H9 (cell line): Measurements from ENCODE around the gene SPTBN5. TPM values are rescaled to one million over a fixed set of nuclear protein-coding genes. Genes with fewer than 3 reads are reported as not detected.

Experiments
- DNase-seq: peaks from one replicate; pipeline ENCODE4 v3.0.0-alpha.2; 2017
- H2AFZ ChIP-seq: one replicate; pipeline ENCODE4 v1.6.1; 2013; ENCODE audit warnings: mild to moderate bottlenecking, low read length, control low read depth, moderate library complexity
- H2AK5ac ChIP-seq: 2 replicates; pipeline ENCODE4 v1.6.1; 2013; ENCODE audit warnings: low read length, control low read depth, mixed read lengths; ENCODE audit not compliant: insufficient read length
- H2BK120ac ChIP-seq: one replicate; pipeline ENCODE4 v1.6.1; 2013; ENCODE audit warnings: low read depth, mild to moderate bottlenecking, low read length, control low read depth, inconsistent platforms; ENCODE audit not compliant: poor library complexity, severe bottlenecking
- H2BK12ac ChIP-seq: 2 replicates; pipeline ENCODE4 v1.6.1; 2013; ENCODE audit warnings: low read length, control low read depth, mixed read lengths, low read depth; ENCODE audit not compliant: insufficient read length
- H2BK15ac ChIP-seq: 2 replicates; pipeline ENCODE4 v1.6.1; 2013; ENCODE audit warnings: low read depth, low read length, control low read depth
- H2BK20ac ChIP-seq: one replicate; pipeline ENCODE4 v1.6.1; 2013; ENCODE audit warnings: low read depth, mild to moderate bottlenecking, low read length, control low read depth, inconsistent platforms; ENCODE audit not compliant: poor library complexity, severe bottlenecking
- H2BK5ac ChIP-seq: 2 replicates; pipeline ENCODE4 v1.6.1; 2013; ENCODE audit warnings: low read length, control low read depth, mixed read lengths; ENCODE audit not compliant: insufficient read length
- H3K14ac ChIP-seq: 2 replicates; pipeline ENCODE4 v1.6.1; 2013; ENCODE audit warnings: low read length, control low read depth; ENCODE audit not compliant: insufficient read depth
- H3K18ac ChIP-seq: 2 replicates; pipeline ENCODE4 v1.6.1; 2013; ENCODE audit warnings: low read depth, mild to moderate bottlenecking, mixed read lengths, low read length, control low read depth; ENCODE audit not compliant: insufficient read length
- H3K23ac ChIP-seq: 2 replicates; pipeline ENCODE4 v1.6.1; 2013; ENCODE audit warnings: low read length, control low read depth, mixed read lengths, low read depth; ENCODE audit not compliant: insufficient read length
- H3K23me2 ChIP-seq: 2 replicates; pipeline ENCODE4 v1.6.1; 2013; ENCODE audit warnings: low read depth, mild to moderate bottlenecking, mixed read lengths, low read length, control low read depth; ENCODE audit not compliant: insufficient read length, poor library complexity, severe bottlenecking
- H3K27ac ChIP-seq: 2 replicates; pipeline ENCODE4 v1.5.1; 2013; ENCODE audit warnings: low read length, control low read depth, mixed read lengths, low read depth; ENCODE audit not compliant: insufficient read length
- H3K27me3 ChIP-seq: 2 replicates; pipeline ENCODE4 v1.6.1; 2013; ENCODE audit warnings: low read length, control low read depth, inconsistent platforms; ENCODE audit not compliant: insufficient read depth
- H3K4ac ChIP-seq: 2 replicates; pipeline ENCODE4 v1.6.1; 2013; ENCODE audit warnings: low read depth, mild to moderate bottlenecking, control low read depth, inconsistent platforms, low read length, moderate library complexity
- H3K4me1 ChIP-seq: 2 replicates; pipeline ENCODE4 v1.6.1; 2013; ENCODE audit warnings: low read length, control low read depth, inconsistent platforms; ENCODE audit not compliant: insufficient read depth
- H3K4me2 ChIP-seq: 2 replicates; pipeline ENCODE4 v1.6.1; 2013; ENCODE audit warnings: low read length, control low read depth, mixed read lengths; ENCODE audit not compliant: insufficient read length, insufficient read depth
- H3K56ac ChIP-seq: 2 replicates; pipeline ENCODE4 v1.6.1; 2013; ENCODE audit warnings: low read depth, mild to moderate bottlenecking, mixed read lengths, low read length, control low read depth; ENCODE audit not compliant: insufficient read length
- H3K79me1 ChIP-seq: 2 replicates; pipeline ENCODE4 v1.6.1; 2013; ENCODE audit warnings: low read depth, mild to moderate bottlenecking, moderate library complexity, low read length, control low read depth, inconsistent platforms; ENCODE audit not compliant: insufficient read depth, poor library complexity, severe bottlenecking
- H3K79me2 ChIP-seq: 2 replicates; pipeline ENCODE4 v1.6.1; 2013; ENCODE audit warnings: low read length, control low read depth, inconsistent platforms; ENCODE audit not compliant: insufficient read depth
- H3K9ac ChIP-seq: 2 replicates; pipeline ENCODE4 v1.6.1; 2013; ENCODE audit warnings: low read length, control low read depth, mixed read lengths; ENCODE audit not compliant: insufficient read length; ENCODE audit errors: extremely low read depth
- H3K9me3 ChIP-seq: one replicate; pipeline ENCODE4 v1.6.1; 2013; ENCODE audit warnings: low read depth, low read length, inconsistent platforms; ENCODE audit not compliant: control insufficient read depth
- H3T11ph ChIP-seq: one replicate; pipeline ENCODE4 v1.6.1; 2013; ENCODE audit warnings: mild to moderate bottlenecking, low read length, control low read depth, inconsistent platforms
- H4K20me1 ChIP-seq: one replicate; pipeline ENCODE4 v1.6.1; 2013; ENCODE audit not compliant: control insufficient read depth, insufficient read length, insufficient read depth
- H4K5ac ChIP-seq: 2 replicates; pipeline ENCODE4 v1.6.1; 2013; ENCODE audit warnings: low read depth, mild to moderate bottlenecking, mixed read lengths, low read length, control low read depth; ENCODE audit not compliant: insufficient read length
- H4K8ac ChIP-seq: replicated peaks from 2 replicates; pipeline ENCODE4 v1.6.1; 2013; ENCODE audit warnings: low read length, control low read depth, mixed read lengths, low read depth; ENCODE audit not compliant: insufficient read length
- H4K91ac ChIP-seq: 2 replicates; pipeline ENCODE4 v1.6.1; 2013; ENCODE audit warnings: low read depth, mild to moderate bottlenecking, moderate library complexity, mixed read lengths, low read length, control low read depth; ENCODE audit not compliant: insufficient read length
- H3K27ac Mint-ChIP-seq, 3 experiments: 2 replicates in 2 of 3; 3 replicates in 1 of 3; pipeline ENCODE4 v1.8.0; 2020 to 2021; ENCODE audit warnings: mixed read lengths in 3 of 3, mild to moderate bottlenecking in 1 of 3, moderate library complexity in 1 of 3
- H3K27me3 Mint-ChIP-seq: 2 replicates; pipeline ENCODE4 v1.8.0; 2021; ENCODE audit warnings: low read depth, mild to moderate bottlenecking, moderate library complexity, mixed read lengths
- H3K36me3 Mint-ChIP-seq, 3 experiments: 2 replicates in 2 of 3; 3 replicates in 1 of 3; pipeline ENCODE4 v1.8.0; 2020 to 2021; ENCODE audit warnings: low read depth in 3 of 3, mixed read lengths in 3 of 3; ENCODE audit not compliant: insufficient read depth in 1 of 3
- H3K4me1 Mint-ChIP-seq, 2 experiments: 2 replicates each; pipeline ENCODE4 v1.8.0; 2020; ENCODE audit warnings: mixed read lengths in 2 of 2
- H3K4me3 Mint-ChIP-seq, 2 experiments: 2 replicates in 1 of 2; 3 replicates in 1 of 2; pipeline ENCODE4 v1.8.0; 2020 to 2021; ENCODE audit warnings: mild to moderate bottlenecking in 2 of 2, mixed read lengths in 2 of 2, moderate library complexity in 1 of 2
- H3K9me3 Mint-ChIP-seq, 2 experiments: 2 replicates in 1 of 2; 3 replicates in 1 of 2; pipeline ENCODE4 v1.8.0; 2020; ENCODE audit warnings: mild to moderate bottlenecking in 2 of 2, mixed read lengths in 2 of 2, moderate library complexity in 1 of 2
- CTCF ChIP-seq: fragments of 200-600 bp; sonication (generic); conservative IDR thresholded peaks from 3 replicates; pipeline ENCODE4 v1.8.0; 2021; ENCODE audit warnings: antibody characterized with exemption, mild to moderate bottlenecking
- WGBS: extraction: QIAGEN DNeasy Blood & Tissue Kit; methylation state at CpG from one replicate; pipeline ENCODE4 v1.1.7; 2013; ENCODE audit warnings: missing lambda C conversion rate, low lambda C conversion rate, mixed read lengths; ENCODE audit not compliant: insufficient read length; ENCODE audit errors: extremely low coverage; 5-methylcytosine and 5-hydroxymethylcytosine counted together
- total RNA-seq: library from RNA; stranded (reverse); gene quantifications from 2 replicates; pipeline ENCODE4 v1.2.1, GENCODE V29; 2021

SPTBN5 gene
- total RNA-seq, 1 experiment from 2014 or later: 0.90 TPM

GRCh38 chr15:41809121-41809520 is 84.7 kb downstream of the SPTBN5 start:
- no peak for TF ChIP-seq CTCF
- no peak overlapping the region for H4K8ac ChIP-seq
- no peaks in the 10 kb centered on the region for H3K27me3 ChIP-seq
- H3K4me1 Mint-ChIP-seq: peaks cover 5 to 16% of the 10 kb centered on the region in 2 experiments
- H3K4me3 Mint-ChIP-seq: no peak overlapping the region
- H4K5ac ChIP-seq: no peak overlapping the region
- H3K4me1 ChIP-seq: no peaks in the 10 kb centered on the region
- peak overlapping the region in 1 of 3 experiments; percentile 15; a peak in 1 of 7 replicates for H3K27ac Mint-ChIP-seq
- H2BK15ac ChIP-seq: no peak overlapping the region
- WGBS: no CpG with 5 or more reads among the region's 2 CpGs
- H2BK12ac ChIP-seq: no peak overlapping the region
- no peaks in the 10 kb centered on the region; a peak in 1 of 7 replicates for H3K36me3 Mint-ChIP-seq
- H3K14ac ChIP-seq: no peak overlapping the region
- no peak overlapping the region for H3K56ac ChIP-seq
- no peak overlapping the region for H3K18ac ChIP-seq
- H3K4ac ChIP-seq: no peak overlapping the region
- no peaks in the 10 kb centered on the region; a peak in 1 of 5 replicates for H3K9me3 Mint-ChIP-seq
- H3K27ac ChIP-seq: no peak overlapping the region
- no peak overlapping the region for H4K91ac ChIP-seq
- no peak overlapping the region for H3K23ac ChIP-seq
- H3K4me2 ChIP-seq: no peak overlapping the region
- no peaks in the 10 kb centered on the region for H3K9me3 ChIP-seq
- no peaks in the 10 kb centered on the region for H4K20me1 ChIP-seq
- H2BK120ac ChIP-seq: no peak overlapping the region
- no peaks in the 10 kb centered on the region for H3K79me1 ChIP-seq
- H2BK20ac ChIP-seq: no peak overlapping the region
- DNase-seq: no peak
- H3K27me3 Mint-ChIP-seq: no peaks in the 10 kb centered on the region
- H3T11ph ChIP-seq: no peak overlapping the region
- no peak overlapping the region for H3K9ac ChIP-seq
- no peak overlapping the region for H2AK5ac ChIP-seq
- no peaks in the 10 kb centered on the region for H3K23me2 ChIP-seq
- no peak overlapping the region for H2BK5ac ChIP-seq
- no peaks in the 10 kb centered on the region for H3K79me2 ChIP-seq
- H2AFZ ChIP-seq: no peak overlapping the region
